ENCODE results near the gene NDUFB2.

DNA sequence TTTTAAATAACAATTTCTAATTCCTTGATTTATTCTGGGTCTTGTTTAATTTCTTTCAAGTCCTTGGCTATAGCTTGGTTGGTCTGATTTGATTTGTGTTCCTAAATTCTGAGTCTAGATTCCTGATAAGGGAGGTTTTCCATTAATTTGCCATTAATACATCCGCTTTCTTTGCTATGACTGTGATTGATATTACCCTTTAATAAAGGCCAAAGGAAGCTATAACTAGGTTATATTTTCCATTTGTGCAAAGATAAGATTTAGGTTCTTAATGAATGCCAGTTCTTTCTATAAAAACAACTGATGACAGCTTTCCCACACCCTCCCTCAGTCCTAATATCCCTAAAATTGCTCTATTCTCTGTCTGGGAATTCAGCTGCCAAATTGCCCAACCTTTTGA is 28.2 kb downstream of the NDUFB2 start:
- no peak for TF ChIP-seq POLR2A (IDR thresholded peaks at IDR 0.05; ENCODE audit: low read depth, low read length)
- no peak for TF ChIP-seq FOS (IDR thresholded peaks at IDR 0.05; ENCODE audit: borderline replicate concordance, insufficient read depth, low read length)
